Measurements from ENCODE around the gene GRIK4. TPM values are rescaled to one million over a fixed set of nuclear protein-coding genes. Genes with fewer than 3 reads are reported as not detected.

GRIK4 gene
- total and polyA plus RNA-seq, 2 of the 4 experiments (the other 2 are of a cell fraction) = 0.18 to 0.38 TPM

DNA sequence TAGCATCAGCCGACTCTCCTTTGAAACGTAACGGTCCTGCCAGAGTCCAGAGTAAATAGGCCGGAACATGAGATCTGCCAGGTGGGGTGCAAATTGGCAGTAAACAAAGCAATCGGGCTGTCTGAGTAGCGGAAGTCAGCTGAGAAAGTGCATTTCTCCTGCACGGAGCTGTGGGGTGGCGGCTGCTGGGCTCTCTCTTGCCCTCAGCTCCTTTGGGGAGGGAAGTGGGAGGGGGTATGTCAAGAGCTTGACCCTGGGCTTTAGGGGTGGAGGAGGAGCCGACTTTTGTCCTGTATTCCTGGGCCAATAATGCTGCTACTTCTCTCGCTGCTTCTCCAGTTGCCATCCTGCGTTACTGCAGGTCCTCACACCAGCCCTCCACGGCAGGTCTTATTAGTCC lies 11.6 kb downstream of the GRIK4 start:
- no peak overlapping the region for H3K4me2 ChIP-seq (ENCODE audit: low read depth, low read length)
- H3K14ac ChIP-seq (replicated peaks; ENCODE audit: low read depth, low read length) = no peak overlapping the region
- dilution Hi-C loops (cut with HindIII; ENCODE audit: low sequenced_read_pairs, unreplicated experiment) (no loop called here), in situ Hi-C loops (cut with MboI; ENCODE audit: low sequenced_read_pairs) (no loop called here), intact Hi-C loops (cut with micrococcal nuclease) (no loop called here)
- H4K91ac ChIP-seq (ENCODE audit: insufficient read depth, low read depth, low read length) = no peak overlapping the region
- no peak overlapping the region for H3K9ac ChIP-seq (ENCODE audit: low read depth, low read length)
- CTCF ChIA-PET = no interaction called here
- no peak overlapping the region for H3K4me3 ChIP-seq (ENCODE audit: insufficient read depth, low read depth, low read length)
- H2AK5ac ChIP-seq (ENCODE audit: low read depth, low read length) = no peak overlapping the region
- no peak overlapping the region for H2AFZ ChIP-seq (replicated peaks; ENCODE audit: low read length, poor library complexity)
- H2BK5ac ChIP-seq (ENCODE audit: low read depth, low read length, poor library complexity, severe bottlenecking) = no peak overlapping the region
- no peaks in the 10 kb centered on the region for H4K20me1 ChIP-seq (ENCODE audit: insufficient read depth, low read length)
- H2BK15ac ChIP-seq (ENCODE audit: low read depth, low read length) = no peak overlapping the region
- no peaks in the 10 kb centered on the region for H3K36me3 ChIP-seq (ENCODE audit: control insufficient read depth, insufficient read depth, low read length)
- H3K23ac ChIP-seq (ENCODE audit: low read depth, low read length) = no peak overlapping the region
- no peak overlapping the region for H4K8ac ChIP-seq (ENCODE audit: low read depth in 2 of 2, low read length in 2 of 2)
- no peak overlapping the region for H4K5ac ChIP-seq (ENCODE audit: low read depth, low read length)
- no peak overlapping the region for H2BK120ac ChIP-seq (ENCODE audit: low read depth, low read length)
- H2AK9ac ChIP-seq (replicated peaks; ENCODE audit: low read depth, low read length, poor library complexity) = no peak overlapping the region
- no peaks in the 10 kb centered on the region for H3K79me1 ChIP-seq (ENCODE audit: low read depth in 1 of 2, low read length in 2 of 2)
- TF ChIP-seq POLR2A (IDR thresholded peaks at IDR 0.05; ENCODE audit: low read depth, low read length) = no peak
- TF ChIP-seq, protein P1, sequence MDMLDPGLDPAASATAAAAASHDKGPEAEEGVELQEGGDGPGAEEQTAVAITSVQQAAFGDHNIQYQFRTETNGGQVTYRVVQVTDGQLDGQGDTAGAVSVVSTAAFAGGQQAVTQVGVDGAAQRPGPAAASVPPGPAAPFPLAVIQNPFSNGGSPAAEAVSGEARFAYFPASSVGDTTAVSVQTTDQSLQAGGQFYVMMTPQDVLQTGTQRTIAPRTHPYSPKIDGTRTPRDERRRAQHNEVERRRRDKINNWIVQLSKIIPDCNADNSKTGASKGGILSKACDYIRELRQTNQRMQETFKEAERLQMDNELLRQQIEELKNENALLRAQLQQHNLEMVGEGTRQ (IDR thresholded peaks at IDR 0.05; ENCODE audit: low read depth, low read length) = no peak
- TF ChIP-seq, protein P2, sequence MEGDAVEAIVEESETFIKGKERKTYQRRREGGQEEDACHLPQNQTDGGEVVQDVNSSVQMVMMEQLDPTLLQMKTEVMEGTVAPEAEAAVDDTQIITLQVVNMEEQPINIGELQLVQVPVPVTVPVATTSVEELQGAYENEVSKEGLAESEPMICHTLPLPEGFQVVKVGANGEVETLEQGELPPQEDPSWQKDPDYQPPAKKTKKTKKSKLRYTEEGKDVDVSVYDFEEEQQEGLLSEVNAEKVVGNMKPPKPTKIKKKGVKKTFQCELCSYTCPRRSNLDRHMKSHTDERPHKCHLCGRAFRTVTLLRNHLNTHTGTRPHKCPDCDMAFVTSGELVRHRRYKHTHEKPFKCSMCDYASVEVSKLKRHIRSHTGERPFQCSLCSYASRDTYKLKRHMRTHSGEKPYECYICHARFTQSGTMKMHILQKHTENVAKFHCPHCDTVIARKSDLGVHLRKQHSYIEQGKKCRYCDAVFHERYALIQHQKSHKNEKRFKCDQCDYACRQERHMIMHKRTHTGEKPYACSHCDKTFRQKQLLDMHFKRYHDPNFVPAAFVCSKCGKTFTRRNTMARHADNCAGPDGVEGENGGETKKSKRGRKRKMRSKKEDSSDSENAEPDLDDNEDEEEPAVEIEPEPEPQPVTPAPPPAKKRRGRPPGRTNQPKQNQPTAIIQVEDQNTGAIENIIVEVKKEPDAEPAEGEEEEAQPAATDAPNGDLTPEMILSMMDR (conservative IDR thresholded peaks at IDR 0.05; ENCODE audit: low read depth, low read length) = no peak
- TF ChIP-seq SMC3 (IDR thresholded peaks at IDR 0.05; ENCODE audit: low read depth, low read length) = no peak
- TF ChIP-seq MAZ (IDR thresholded peaks at IDR 0.05; ENCODE audit: borderline replicate concordance, low read depth, low read length) = no peak
- no peak for TF ChIP-seq CEBPB (IDR thresholded peaks at IDR 0.05; ENCODE audit: low read depth, low read length)
- no peak for TF ChIP-seq MXI1 (IDR thresholded peaks at IDR 0.05; ENCODE audit: borderline replicate concordance, low read depth, low read length)
- no peak for TF ChIP-seq NFE2L2 (IDR thresholded peaks at IDR 0.05; ENCODE audit: low read depth, low read length)
- TF ChIP-seq, protein P3, sequence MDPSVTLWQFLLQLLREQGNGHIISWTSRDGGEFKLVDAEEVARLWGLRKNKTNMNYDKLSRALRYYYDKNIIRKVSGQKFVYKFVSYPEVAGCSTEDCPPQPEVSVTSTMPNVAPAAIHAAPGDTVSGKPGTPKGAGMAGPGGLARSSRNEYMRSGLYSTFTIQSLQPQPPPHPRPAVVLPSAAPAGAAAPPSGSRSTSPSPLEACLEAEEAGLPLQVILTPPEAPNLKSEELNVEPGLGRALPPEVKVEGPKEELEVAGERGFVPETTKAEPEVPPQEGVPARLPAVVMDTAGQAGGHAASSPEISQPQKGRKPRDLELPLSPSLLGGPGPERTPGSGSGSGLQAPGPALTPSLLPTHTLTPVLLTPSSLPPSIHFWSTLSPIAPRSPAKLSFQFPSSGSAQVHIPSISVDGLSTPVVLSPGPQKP (IDR thresholded peaks at IDR 0.05; ENCODE audit: borderline replicate concordance, low read depth, low read length) = no peak
- TF ChIP-seq MAFK (IDR thresholded peaks at IDR 0.05; ENCODE audit: low read depth, low read length) = no peak
- TF ChIP-seq RAD21 (IDR thresholded peaks at IDR 0.05; ENCODE audit: low read length) = no peak
- TF ChIP-seq BHLHE40 (IDR thresholded peaks at IDR 0.05; ENCODE audit: low read depth, low read length) = no peak
- no peak for TF ChIP-seq FOS (IDR thresholded peaks at IDR 0.05; ENCODE audit: low read depth, low read length)
- TF ChIP-seq RFX5 (IDR thresholded peaks at IDR 0.05; ENCODE audit: low read depth, low read length) = no peak
- TF ChIP-seq CHD1 (IDR thresholded peaks at IDR 0.05; ENCODE audit: low read depth, low read length) = no peak
- no peak for TF ChIP-seq RCOR1 (IDR thresholded peaks at IDR 0.05; ENCODE audit: insufficient replicate concordance, low read length)
- H3K4me1 ChIP-seq (ENCODE audit: control insufficient read depth, insufficient read depth, low read length) = peaks cover 6% of the 10 kb centered on the region; the same call in 1 of the 2 replicates
- no peak overlapping the region for H3K27ac ChIP-seq (ENCODE audit: insufficient read depth, low read length)
- POLR2A ChIA-PET (ENCODE audit: unreplicated experiment) = no interaction called here
- H3K27me3 ChIP-seq (ENCODE audit: control insufficient read depth, insufficient read depth, low read length) = peaks cover 2% of the 10 kb centered on the region; the same call in 1 of the 2 replicates
- 60% methylated on average over 9 of the region's 12 CpGs; no CpG with 5 or more reads in 1 of the 2 experiments for WGBS, 2 experiments (ENCODE audit: extremely low coverage in 2 of 2, insufficient read length in 1 of 2)
- no TSS peak for BruUV-seq (replicated peaks)
- H3K9me3 ChIP-seq (ENCODE audit: control insufficient read depth, insufficient read depth, low read length) = no peaks in the 10 kb centered on the region
- DNase-seq (no peak), ATAC-seq (ENCODE audit: low read depth) (no peak)
- no peak overlapping the region for H3K18ac ChIP-seq (ENCODE audit: low read depth, low read length)
- H2BK20ac ChIP-seq (ENCODE audit: low read depth, low read length) = no peak overlapping the region
- no peak overlapping the region for H3K4ac ChIP-seq (ENCODE audit: low read depth, low read length)
- H3K9me1 ChIP-seq (ENCODE audit: insufficient read depth, low read length) = peaks cover 3% of the 10 kb centered on the region; the same call in 1 of the 2 replicates
- H3K56ac ChIP-seq (ENCODE audit: extremely low read depth, insufficient read depth, low read length) = no peak overlapping the region
